ENCODE measurements around the gene MXD3.

The MXD3 gene

DNA sequence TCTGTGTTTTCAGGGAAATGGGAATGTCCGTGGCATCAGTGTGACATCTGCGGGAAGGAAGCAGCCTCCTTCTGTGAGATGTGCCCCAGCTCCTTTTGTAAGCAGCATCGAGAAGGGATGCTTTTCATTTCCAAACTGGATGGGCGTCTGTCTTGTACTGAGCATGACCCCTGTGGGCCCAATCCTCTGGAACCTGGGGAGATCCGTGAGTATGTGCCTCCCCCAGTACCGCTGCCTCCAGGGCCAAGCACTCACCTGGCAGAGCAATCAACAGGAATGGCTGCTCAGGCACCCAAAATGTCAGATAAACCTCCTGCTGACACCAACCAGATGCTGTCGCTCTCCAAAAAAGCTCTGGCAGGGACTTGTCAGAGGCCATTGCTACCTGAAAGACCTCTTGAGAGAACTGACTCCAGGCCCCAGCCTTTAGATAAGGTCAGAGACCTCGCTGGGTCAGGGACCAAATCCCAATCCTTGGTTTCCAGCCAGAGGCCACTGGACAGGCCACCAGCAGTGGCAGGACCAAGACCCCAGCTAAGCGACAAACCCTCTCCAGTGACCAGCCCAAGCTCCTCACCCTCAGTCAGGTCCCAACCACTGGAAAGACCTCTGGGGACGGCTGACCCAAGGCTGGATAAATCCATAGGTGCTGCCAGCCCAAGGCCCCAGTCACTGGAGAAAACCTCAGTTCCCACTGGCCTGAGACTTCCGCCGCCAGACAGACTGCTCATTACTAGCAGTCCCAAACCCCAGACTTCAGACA, 17.7 kb downstream of the MXD3 start:
- Histone ChIP-seq H3F3A (ENCODE audit: insufficient read depth, low read length) (no peaks in the 10 kb centered on the region), H3K27ac (ENCODE audit: low read depth, low read length, poor library complexity, severe bottlenecking) (no peak overlapping the region), H2AFZ (ENCODE audit: low read length) (no peak overlapping the region), H3K27me3 (ENCODE audit: insufficient read depth, low read length) (no peaks in the 10 kb centered on the region), H3K4me2 (ENCODE audit: low read length) (no peak overlapping the region), H4K20me1 (ENCODE audit: insufficient read depth, low read length) (no peaks in the 10 kb centered on the region), H3K4me3 (ENCODE audit: low read depth, low read length, poor library complexity, severe bottlenecking) (no peak overlapping the region), H3K79me2 (ENCODE audit: insufficient read depth, low read length) (no peaks in the 10 kb centered on the region), H3K9me2 (ENCODE audit: low read depth, low read length) (no peaks in the 10 kb centered on the region), H3K9ac (ENCODE audit: low read length) (no peak overlapping the region), H3K36me3 (ENCODE audit: insufficient read depth, low read length) (peaks cover 86% of the 10 kb centered on the region), H3K9me3 (ENCODE audit: low read length) (no peaks in the 10 kb centered on the region), H3K4me1 (ENCODE audit: insufficient read depth, low read length, severe bottlenecking) (peaks cover 19% of the 10 kb centered on the region)
- TF ChIP-seq, protein P1, sequence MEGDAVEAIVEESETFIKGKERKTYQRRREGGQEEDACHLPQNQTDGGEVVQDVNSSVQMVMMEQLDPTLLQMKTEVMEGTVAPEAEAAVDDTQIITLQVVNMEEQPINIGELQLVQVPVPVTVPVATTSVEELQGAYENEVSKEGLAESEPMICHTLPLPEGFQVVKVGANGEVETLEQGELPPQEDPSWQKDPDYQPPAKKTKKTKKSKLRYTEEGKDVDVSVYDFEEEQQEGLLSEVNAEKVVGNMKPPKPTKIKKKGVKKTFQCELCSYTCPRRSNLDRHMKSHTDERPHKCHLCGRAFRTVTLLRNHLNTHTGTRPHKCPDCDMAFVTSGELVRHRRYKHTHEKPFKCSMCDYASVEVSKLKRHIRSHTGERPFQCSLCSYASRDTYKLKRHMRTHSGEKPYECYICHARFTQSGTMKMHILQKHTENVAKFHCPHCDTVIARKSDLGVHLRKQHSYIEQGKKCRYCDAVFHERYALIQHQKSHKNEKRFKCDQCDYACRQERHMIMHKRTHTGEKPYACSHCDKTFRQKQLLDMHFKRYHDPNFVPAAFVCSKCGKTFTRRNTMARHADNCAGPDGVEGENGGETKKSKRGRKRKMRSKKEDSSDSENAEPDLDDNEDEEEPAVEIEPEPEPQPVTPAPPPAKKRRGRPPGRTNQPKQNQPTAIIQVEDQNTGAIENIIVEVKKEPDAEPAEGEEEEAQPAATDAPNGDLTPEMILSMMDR (IDR thresholded peaks at IDR 0.05; ENCODE audit: low read length), result no peak
- no peak for TF ChIP-seq EZH2 (IDR thresholded peaks at IDR 0.05; ENCODE audit: borderline replicate concordance, low read length)

DNA sequence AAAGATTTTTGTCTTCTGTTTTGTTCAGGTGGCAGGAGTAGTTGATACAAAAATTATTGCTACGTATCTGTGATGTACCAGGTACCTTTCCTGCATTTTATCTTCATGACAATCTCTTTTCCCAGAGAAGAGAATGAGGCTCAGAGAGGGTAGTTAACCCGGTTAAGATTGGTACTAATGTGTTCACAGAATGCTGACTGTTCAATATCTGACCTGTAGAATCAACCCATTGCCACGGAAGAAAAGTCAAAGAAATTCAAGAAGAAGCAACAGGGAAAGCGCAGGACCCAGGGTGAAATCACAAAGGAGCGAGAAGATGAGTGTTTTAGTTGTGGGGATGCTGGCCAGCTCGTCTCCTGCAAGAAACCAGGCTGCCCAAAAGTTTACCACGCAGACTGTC, 20.0 kb downstream of the MXD3 start:
- Histone ChIP-seq H2AFZ (ENCODE audit: low read length) (no peak overlapping the region), H3K27me3 (ENCODE audit: insufficient read depth, low read length) (no peaks in the 10 kb centered on the region), H3F3A (ENCODE audit: insufficient read depth, low read length) (no peaks in the 10 kb centered on the region), H3K36me3 (ENCODE audit: insufficient read depth, low read length) (peaks cover 91% of the 10 kb centered on the region), H3K27ac (ENCODE audit: low read depth, low read length, poor library complexity, severe bottlenecking) (no peak overlapping the region), H3K9me2 (ENCODE audit: low read depth, low read length) (no peaks in the 10 kb centered on the region), H3K79me2 (ENCODE audit: insufficient read depth, low read length) (no peaks in the 10 kb centered on the region), H3K9ac (ENCODE audit: low read length) (no peak overlapping the region), H3K4me3 (ENCODE audit: low read depth, low read length, poor library complexity, severe bottlenecking) (no peak overlapping the region), H4K20me1 (ENCODE audit: insufficient read depth, low read length) (no peaks in the 10 kb centered on the region), H3K9me3 (ENCODE audit: low read length) (no peaks in the 10 kb centered on the region), H3K4me2 (ENCODE audit: low read length) (no peak overlapping the region), H3K4me1 (ENCODE audit: insufficient read depth, low read length, severe bottlenecking) (peaks cover 19% of the 10 kb centered on the region)
- no peak for TF ChIP-seq EZH2 (IDR thresholded peaks at IDR 0.05; ENCODE audit: borderline replicate concordance, low read length)
- TF ChIP-seq, protein P1 (IDR thresholded peaks at IDR 0.05; ENCODE audit: low read length), result no peak

DNA sequence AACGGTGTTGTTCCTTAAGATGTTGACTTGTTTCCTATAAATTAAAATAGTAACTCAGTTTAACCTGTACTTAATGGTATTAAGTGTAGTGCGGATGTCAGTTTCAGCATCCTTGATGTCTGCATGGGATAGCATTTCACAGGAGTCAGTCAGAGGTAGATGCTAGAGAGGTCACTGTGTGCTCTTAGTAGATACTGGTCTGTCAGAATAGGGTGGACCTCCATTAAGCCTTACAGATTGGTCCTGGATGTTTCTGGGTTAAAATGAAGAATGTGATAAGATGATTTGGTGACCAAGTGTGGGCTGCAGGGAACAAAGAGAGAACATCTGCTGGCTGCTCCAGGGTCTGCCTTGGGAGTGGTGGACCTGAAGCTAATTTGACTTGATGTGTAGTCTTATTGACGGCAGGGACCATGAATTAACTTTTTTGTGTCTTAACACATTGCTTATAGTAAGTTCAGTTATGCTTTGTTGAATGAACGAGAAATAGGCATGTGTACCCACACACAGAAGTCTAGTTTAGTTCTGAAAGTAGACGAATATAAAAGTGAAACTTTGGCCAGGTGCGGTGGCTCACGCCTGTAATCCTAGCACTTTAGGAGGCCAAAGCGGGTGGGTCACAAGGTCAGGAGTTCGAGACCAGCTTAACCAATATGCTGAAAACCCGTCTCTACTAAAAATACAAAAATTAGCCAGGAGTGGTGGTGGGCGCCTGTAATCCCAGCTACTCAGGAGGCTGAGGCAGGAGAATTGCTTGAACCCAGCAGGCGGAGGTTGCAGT, 20.7 kb downstream of the MXD3 start:
- Histone ChIP-seq H3F3A (ENCODE audit: insufficient read depth, low read length) (no peaks in the 10 kb centered on the region), H3K9me2 (ENCODE audit: low read depth, low read length) (no peaks in the 10 kb centered on the region), H3K9ac (ENCODE audit: low read length) (no peak overlapping the region), H3K4me2 (ENCODE audit: low read length) (no peak overlapping the region), H3K79me2 (ENCODE audit: insufficient read depth, low read length) (no peaks in the 10 kb centered on the region), H3K9me3 (ENCODE audit: low read length) (no peaks in the 10 kb centered on the region), H3K4me3 (ENCODE audit: low read depth, low read length, poor library complexity, severe bottlenecking) (no peak overlapping the region), H4K20me1 (ENCODE audit: insufficient read depth, low read length) (no peaks in the 10 kb centered on the region), H3K4me1 (ENCODE audit: insufficient read depth, low read length, severe bottlenecking) (peaks cover 12% of the 10 kb centered on the region), H3K27me3 (ENCODE audit: insufficient read depth, low read length) (no peaks in the 10 kb centered on the region), H2AFZ (ENCODE audit: low read length) (no peak overlapping the region), H3K36me3 (ENCODE audit: insufficient read depth, low read length) (peaks cover 91% of the 10 kb centered on the region), H3K27ac (ENCODE audit: low read depth, low read length, poor library complexity, severe bottlenecking) (peak overlapping the region; percentile 43)
- TF ChIP-seq EZH2 (IDR thresholded peaks at IDR 0.05; ENCODE audit: borderline replicate concordance, low read length), result no peak
- TF ChIP-seq, protein P1 (IDR thresholded peaks at IDR 0.05; ENCODE audit: low read length), result no peak

All from OCI-LY1 (cell line).